MCF 10A (cell line): ENCODE results near the gene SUGP2. TPM values are rescaled to one million over a fixed set of nuclear protein-coding genes. Genes with fewer than 3 reads are reported as not detected.

ENCODE experiments used
- BruUV-seq: library from RNA; stranded (reverse); fragments of 400-500 nt; replicated peaks from 2 replicates; lab custom pipeline; 2021; lab: Mats Ljungman, UMichigan
- CTCF ChIA-PET: fragments of 300-600 bp; sonication (Branson Sonifier 250); formaldehyde crosslinking; extraction: SDS; loops from one replicate; lab custom pipeline; 2021; ENCODE audit warnings: antibody characterized with exemption, inconsistent platforms; lab: Yijun Ruan, JAX
- POLR2A ChIA-PET: fragments of 300-600, 350-650 bp; sonication (Branson Sonifier 250); formaldehyde crosslinking; extraction: SDS; loops from one replicate; lab custom pipeline; 2020; ENCODE audit warnings: antibody characterized with exemption, inconsistent platforms; lab: Yijun Ruan, JAX
- DNase-seq: peaks from one replicate; pipeline ENCODE4 v3.0.0-alpha.2; 2018; ENCODE audit not compliant: unreplicated experiment
- H3K27ac Mint-ChIP-seq: one replicate; pipeline ENCODE4 v1.8.0; 2022; ENCODE audit warnings: mild to moderate bottlenecking, low read depth, mixed read lengths; ENCODE audit not compliant: unreplicated experiment
- H3K27me3 Mint-ChIP-seq: one replicate; pipeline ENCODE4 v1.8.0; 2022; ENCODE audit warnings: mixed read lengths; ENCODE audit not compliant: insufficient read depth, unreplicated experiment
- H3K36me3 Mint-ChIP-seq: one replicate; pipeline ENCODE4 v1.8.0; 2022; ENCODE audit warnings: mild to moderate bottlenecking, moderate library complexity, mixed read lengths; ENCODE audit not compliant: insufficient read depth, unreplicated experiment
- H3K4me1 Mint-ChIP-seq: one replicate; pipeline ENCODE4 v1.8.0; 2022; ENCODE audit warnings: mixed read lengths; ENCODE audit not compliant: insufficient read depth, unreplicated experiment
- H3K4me3 Mint-ChIP-seq: one replicate; pipeline ENCODE4 v1.8.0; 2022; ENCODE audit warnings: mild to moderate bottlenecking, moderate library complexity, mixed read lengths; ENCODE audit not compliant: unreplicated experiment
- H3K9me3 Mint-ChIP-seq: one replicate; pipeline ENCODE4 v1.8.0; 2022; ENCODE audit warnings: mixed read lengths; ENCODE audit not compliant: unreplicated experiment
- intact Hi-C: fragments of 100-400 bp; cut with micrococcal nuclease; formaldehyde crosslinking; loops from 2 replicates; pipeline ENCODE4 v1.14.1; 2022
- total RNA-seq: library from RNA; stranded (reverse); gene quantifications from 2 replicates; pipeline ENCODE4 v1.2.3, GENCODE V29; 2022
- TF ChIP-seq, protein P1 (sequence below): fragments of 200-600 bp; IDR thresholded peaks from one replicate; pipeline ENCODE4 v1.8.0; 2022; ENCODE audit warnings: antibody characterized with exemption, mild to moderate bottlenecking; ENCODE audit not compliant: unreplicated experiment

SUGP2 gene
- total RNA-seq, 1 experiment from 2014 or later, result 69.1 TPM

GRCh38 chr19:18966307-18966706 is 67.0 kb downstream of the SUGP2 start:
- TF ChIP-seq, protein P1, sequence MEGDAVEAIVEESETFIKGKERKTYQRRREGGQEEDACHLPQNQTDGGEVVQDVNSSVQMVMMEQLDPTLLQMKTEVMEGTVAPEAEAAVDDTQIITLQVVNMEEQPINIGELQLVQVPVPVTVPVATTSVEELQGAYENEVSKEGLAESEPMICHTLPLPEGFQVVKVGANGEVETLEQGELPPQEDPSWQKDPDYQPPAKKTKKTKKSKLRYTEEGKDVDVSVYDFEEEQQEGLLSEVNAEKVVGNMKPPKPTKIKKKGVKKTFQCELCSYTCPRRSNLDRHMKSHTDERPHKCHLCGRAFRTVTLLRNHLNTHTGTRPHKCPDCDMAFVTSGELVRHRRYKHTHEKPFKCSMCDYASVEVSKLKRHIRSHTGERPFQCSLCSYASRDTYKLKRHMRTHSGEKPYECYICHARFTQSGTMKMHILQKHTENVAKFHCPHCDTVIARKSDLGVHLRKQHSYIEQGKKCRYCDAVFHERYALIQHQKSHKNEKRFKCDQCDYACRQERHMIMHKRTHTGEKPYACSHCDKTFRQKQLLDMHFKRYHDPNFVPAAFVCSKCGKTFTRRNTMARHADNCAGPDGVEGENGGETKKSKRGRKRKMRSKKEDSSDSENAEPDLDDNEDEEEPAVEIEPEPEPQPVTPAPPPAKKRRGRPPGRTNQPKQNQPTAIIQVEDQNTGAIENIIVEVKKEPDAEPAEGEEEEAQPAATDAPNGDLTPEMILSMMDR, result no peak
- no peaks in the 10 kb centered on the region for H3K27me3 Mint-ChIP-seq
- H3K4me1 Mint-ChIP-seq, result no peaks in the 10 kb centered on the region
- H3K27ac Mint-ChIP-seq, result peak overlapping the region; percentile 27
- no peaks in the 10 kb centered on the region for H3K9me3 Mint-ChIP-seq
- no TSS peak for BruUV-seq
- intact Hi-C loops, result loop anchor here (2.0 kb wide), 1 partner anchor 14 kb away; no protein-coding TSS in a partner anchor
- ChIA-PET CTCF (interaction anchor here (0.6 to 1.1 kb wide), 4 partner anchors 20 to 651 kb away, joined by 3 to 6 read pairs (median 4); no protein-coding TSS in a partner anchor), POLR2A (no interaction called here)
- no peak overlapping the region for H3K4me3 Mint-ChIP-seq
- peaks cover 6% of the 10 kb centered on the region for H3K36me3 Mint-ChIP-seq
- DNase-seq, result peak; percentile 31

GRCh38 chr19:18964121-18964520 is 69.2 kb downstream of the SUGP2 start:
- H3K27me3 Mint-ChIP-seq, result no peaks in the 10 kb centered on the region
- DNase-seq, result no peak
- no peaks in the 10 kb centered on the region for H3K9me3 Mint-ChIP-seq
- intact Hi-C loops, result no loop called here
- ChIA-PET CTCF (interaction anchor here (1.1 kb wide), 1 partner anchor 22 kb away, joined by 4 read pairs; no protein-coding TSS in a partner anchor), POLR2A (no interaction called here)
- peaks cover 1% of the 10 kb centered on the region for H3K36me3 Mint-ChIP-seq
- BruUV-seq, result no TSS peak
- no peak overlapping the region for H3K27ac Mint-ChIP-seq
- no peaks in the 10 kb centered on the region for H3K4me1 Mint-ChIP-seq
- TF ChIP-seq, protein P1, result no peak
- H3K4me3 Mint-ChIP-seq, result no peak overlapping the region

GRCh38 chr19:18961767-18962620 is 71.3 kb downstream of the SUGP2 start:
- CTCF ChIA-PET, result interaction anchor here (0.6 kb wide), 2 partner anchors 21 to 480 kb away, joined by 3 read pairs; no protein-coding TSS in a partner anchor
- Mint-ChIP-seq H3K27me3 (no peaks in the 10 kb centered on the region), H3K9me3 (no peaks in the 10 kb centered on the region), H3K27ac (no peak overlapping the region), H3K4me1 (no peaks in the 10 kb centered on the region), H3K36me3 (no peaks in the 10 kb centered on the region), H3K4me3 (no peak overlapping the region)
- TF ChIP-seq, protein P1, result no peak
- DNase-seq, result no peak
- POLR2A ChIA-PET, result no interaction called here
- intact Hi-C loops, result no loop called here
- BruUV-seq, result no TSS peak

DNA sequence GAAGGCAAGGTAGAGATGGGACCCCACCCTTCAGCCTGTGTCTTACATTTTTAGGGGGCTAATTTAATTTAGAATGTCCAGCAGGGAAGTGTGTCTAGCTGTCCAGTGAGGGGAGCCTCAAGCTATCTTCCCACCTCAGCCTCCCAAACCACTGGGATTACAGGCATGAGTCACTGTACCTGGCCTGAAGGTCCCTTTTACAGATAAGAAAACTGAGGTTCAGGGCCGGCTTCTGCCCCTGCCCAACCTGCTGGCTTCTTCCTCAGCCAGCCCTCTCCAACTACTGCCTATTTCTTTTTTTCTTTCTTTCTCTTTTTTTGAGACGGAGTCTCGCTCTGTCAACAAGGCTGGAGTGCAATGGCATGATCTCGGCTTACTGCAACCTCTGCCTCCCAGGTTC is 72.9 kb downstream of the SUGP2 start:
- no TSS peak for BruUV-seq

More for the DNA sequence above, 72.9 kb downstream of the SUGP2 start:
- Mint-ChIP-seq H3K27me3 (no peaks in the 10 kb centered on the region), H3K9me3 (no peaks in the 10 kb centered on the region), H3K27ac (no peak overlapping the region), H3K4me3 (no peak overlapping the region), H3K36me3 (no peaks in the 10 kb centered on the region), H3K4me1 (no peaks in the 10 kb centered on the region)
- ChIA-PET POLR2A (no interaction called here), CTCF (interaction anchor here (0.6 kb wide), 1 partner anchor 70 kb away, joined by 3 read pairs; no protein-coding TSS in a partner anchor)
- intact Hi-C loops, result no loop called here
- no peak for DNase-seq
- TF ChIP-seq, protein P1, result no peak
